ENCODE measurements around the gene AKAP8.
"Not testable (repeated sequence)": the region's sequence is repeated elsewhere in the genome, so short reads cannot be mapped to it uniquely, and the experiment has no call there.

Gene AKAP8

GRCh38 chr19:15372470-15372869, 7.1 kb downstream of the AKAP8 start:
- no peak for FAIRE-seq

GRCh38 chr19:15371786-15372380, 7.7 kb downstream of the AKAP8 start:
- no peak for FAIRE-seq

- no peak for FAIRE-seq
Measured at GRCh38 chr19:15371119-15371518, 8.5 kb downstream of the AKAP8 start.

GRCh38 chr19:15369594-15369891, 10.0 kb downstream of the AKAP8 start:
- FAIRE-seq, result no peak

GRCh38 chr19:15368798-15369593, 10.6 kb downstream of the AKAP8 start:
- no peak for FAIRE-seq

GRCh38 chr19:15368051-15368632, 11.4 kb downstream of the AKAP8 start:
- no peak for FAIRE-seq

GRCh38 chr19:15367439-15367838, 12.1 kb downstream of the AKAP8 start:
- no peak for FAIRE-seq

- no peak for FAIRE-seq
Measured at GRCh38 chr19:15365264-15365663, 14.3 kb downstream of the AKAP8 start.

- FAIRE-seq, result not testable (repeated sequence)
Measured at GRCh38 chr19:15363791-15364190, 15.8 kb downstream of the AKAP8 start.

GRCh38 chr19:15363048-15363447, 16.5 kb downstream of the AKAP8 start:
- not testable (repeated sequence) for FAIRE-seq

- not testable (repeated sequence) for FAIRE-seq
Measured at GRCh38 chr19:15360015-15360414, 19.6 kb downstream of the AKAP8 start.

GRCh38 chr19:15358918-15359317, 20.7 kb downstream of the AKAP8 start:
- FAIRE-seq, result no peak

- FAIRE-seq, result no peak
Measured at GRCh38 chr19:15357906-15358305, 21.7 kb downstream of the AKAP8 start.

- no peak for FAIRE-seq
Measured at GRCh38 chr19:15354566-15355296, 24.9 kb downstream of the AKAP8 start.

GRCh38 chr19:15353908-15354307, 25.7 kb downstream of the AKAP8 start:
- FAIRE-seq, result no peak

- FAIRE-seq, result not testable (repeated sequence)
Measured at GRCh38 chr19:15352535-15352934, 27.1 kb downstream of the AKAP8 start.

GRCh38 chr19:15341328-15341727, 38.3 kb downstream of the AKAP8 start:
- FAIRE-seq, result not testable (repeated sequence)

- no peak for FAIRE-seq
Measured at GRCh38 chr19:15340086-15340485, 39.5 kb downstream of the AKAP8 start.

GRCh38 chr19:15337202-15337601, 42.4 kb downstream of the AKAP8 start:
- no peak for FAIRE-seq

GRCh38 chr19:15335992-15336391, 43.6 kb downstream of the AKAP8 start:
- FAIRE-seq, result not testable (repeated sequence)

- no peak for FAIRE-seq
Measured at GRCh38 chr19:15332311-15332996, 47.1 kb downstream of the AKAP8 start, which contains the start of gene BRD4. Gene BRD4, minus strand, starts transcription at chr19:15332539. Its CDS starts 59,440 bp downstream, at chr19:15273099.

GRCh38 chr19:15331419-15332310, 47.9 kb downstream of the AKAP8 start:
- no peak for FAIRE-seq
